Ecto neural progenitor cell (in vitro differentiated cells): Measurements from ENCODE around the gene CPNE5.

Experiments
- DNase-seq: peaks from one replicate; pipeline ENCODE4 v3.0.0-alpha.2; 2018; ENCODE audit warnings: low spot score

Gene CPNE5

GRCh38 chr6:36838896-36839748, at the start of gene CPNE5:
Gene CPNE5, minus strand, starts transcription at chr6:36839444. Its CDS starts 67 bp downstream, at chr6:36839377.
- DNase-seq: peak; percentile 66

GRCh38 chr6:36888115-36888643, 48.9 kb upstream of the CPNE5 start:
- no peak for DNase-seq

- no peak for DNase-seq
Measured at GRCh38 chr6:36886950-36887618, 47.8 kb upstream of the CPNE5 start.

- peak; percentile 97 for DNase-seq
Measured at GRCh38 chr6:36885461-36886401, 46.5 kb upstream of the CPNE5 start, which contains the start of gene C6orf89. Gene C6orf89, plus strand, starts transcription at chr6:36885952. Its CDS starts 13,493 bp downstream, at chr6:36899445.

- DNase-seq: no peak
Measured at GRCh38 chr6:36884610-36885009, 45.4 kb upstream of the CPNE5 start.

GRCh38 chr6:36875250-36875633, 36.0 kb upstream of the CPNE5 start:
- DNase-seq: no peak

- DNase-seq: peak; percentile 89
Measured at GRCh38 chr6:36874443-36875249, 35.4 kb upstream of the CPNE5 start, which contains the start of gene PPIL1. Gene PPIL1, minus strand, starts transcription at chr6:36874803. Its CDS starts 31 bp downstream, at chr6:36874772.

GRCh38 chr6:36873612-36874442, 34.6 kb upstream of the CPNE5 start:
- no peak for DNase-seq

- DNase-seq: no peak
Measured at GRCh38 chr6:36873115-36873514, 33.9 kb upstream of the CPNE5 start.

GRCh38 chr6:36871686-36872085, 32.4 kb upstream of the CPNE5 start:
- DNase-seq: no peak

GRCh38 chr6:36867471-36868224, 28.4 kb upstream of the CPNE5 start:
- DNase-seq: no peak

GRCh38 chr6:36865835-36866234, 26.6 kb upstream of the CPNE5 start:
- DNase-seq: no peak

- DNase-seq: no peak
Measured at GRCh38 chr6:36863670-36864540, 24.7 kb upstream of the CPNE5 start.

GRCh38 chr6:36862848-36863382, 23.7 kb upstream of the CPNE5 start:
- DNase-seq: no peak

GRCh38 chr6:36862164-36862847, 23.1 kb upstream of the CPNE5 start:
- no peak for DNase-seq

- DNase-seq: no peak
Measured at GRCh38 chr6:36860126-36860525, 20.9 kb upstream of the CPNE5 start.

GRCh38 chr6:36858407-36858981, 19.2 kb upstream of the CPNE5 start:
- DNase-seq: no peak
